Right renal cortex interstitium (tissue), 3 donors: ENCODE measurements around the gene EXO1. TPM values are rescaled to one million over a fixed set of nuclear protein-coding genes. Genes with fewer than 3 reads are reported as not detected.
"Not testable (repeated sequence)": the region's sequence is repeated elsewhere in the genome, so short reads cannot be mapped to it uniquely, and the experiment has no call there.

Experiments used
- DNase-seq, 3 donors: peaks; one replicate each; pipeline ENCODE4 v3.0.0-alpha.2; 2013; ENCODE audit warnings: low read depth in 3 of 3, low spot score in 2 of 3
- polyA plus RNA-seq, 3 donors: library from polyadenylated mRNA; unstranded; fragments of 120-200 nt; gene quantifications; one replicate each; pipeline ENCODE4 v1.2.1, GENCODE V29; 2013; ENCODE audit not compliant: insufficient read length in 3 of 3

The EXO1 gene
- 10 to 100 TPM; 10.0 to 14.6 (median 13.0) TPM for polyA plus RNA-seq

GRCh38 chr1:241847796-241848685 lies at the start of gene EXO1:
TSS of gene EXO1 (plus strand) at chr1:241848204. CDS start at chr1:241850426, 2,222 bp downstream.
- DNase-seq = peak; percentile 81 to 88 (median 87)

GRCh38 chr1:241799416-241799815 lies 48.6 kb upstream of the EXO1 start:
- no peak for DNase-seq

- no peak for DNase-seq
Observed at GRCh38 chr1:241800640-241801039, 47.4 kb upstream of the EXO1 start.

GRCh38 chr1:241802863-241803262 lies 45.1 kb upstream of the EXO1 start:
- DNase-seq = no peak

GRCh38 chr1:241804706-241805105 lies 43.3 kb upstream of the EXO1 start:
- not testable (repeated sequence) for DNase-seq

GRCh38 chr1:241808265-241808664 lies 39.7 kb upstream of the EXO1 start:
- no peak for DNase-seq

GRCh38 chr1:241810769-241811405 lies 37.1 kb upstream of the EXO1 start:
- no peak for DNase-seq

- DNase-seq = no peak
Observed at GRCh38 chr1:241813768-241814320, 34.2 kb upstream of the EXO1 start.

- DNase-seq = no peak
Observed at GRCh38 chr1:241816008-241816407, 32.0 kb upstream of the EXO1 start.

- no peak for DNase-seq
Observed at GRCh38 chr1:241817331-241817792, 30.6 kb upstream of the EXO1 start.

GRCh38 chr1:241817956-241818612 lies 29.9 kb upstream of the EXO1 start:
- no peak for DNase-seq

GRCh38 chr1:241819340-241819866 lies 28.6 kb upstream of the EXO1 start:
- DNase-seq = no peak

GRCh38 chr1:241821363-241821762 lies 26.6 kb upstream of the EXO1 start:
- no peak for DNase-seq

- DNase-seq = no peak
Observed at GRCh38 chr1:241822846-241823245, 25.2 kb upstream of the EXO1 start.

GRCh38 chr1:241823925-241824324 lies 24.1 kb upstream of the EXO1 start:
- no peak for DNase-seq

GRCh38 chr1:241825581-241825980 lies 22.4 kb upstream of the EXO1 start:
- no peak for DNase-seq

GRCh38 chr1:241826613-241827012 lies 21.4 kb upstream of the EXO1 start:
- not testable (repeated sequence) for DNase-seq

GRCh38 chr1:241827264-241827663 lies 20.7 kb upstream of the EXO1 start:
- no peak for DNase-seq

- DNase-seq = no peak
Observed at GRCh38 chr1:241828463-241829021, 19.5 kb upstream of the EXO1 start.

- DNase-seq = no peak
Observed at GRCh38 chr1:241829468-241829867, 18.5 kb upstream of the EXO1 start.
